ENCODE results near the gene CYGB.
A peak's percentile ranks its signal among the peaks of the same experiment; 100 is the strongest.

Gene CYGB

GRCh38 chr17:76537578-76538280 lies at the start of gene CYGB:
Gene CYGB, minus strand, starts transcription at chr17:76537709. Its CDS starts 167 bp downstream, at chr17:76537542.
- DNase-seq = no peak

- no peak for DNase-seq
These were observed 49.4 kb upstream of the CYGB start for GRCh38 chr17:76586741-76587487.

- peak; percentile 48 to 56 for DNase-seq
These were observed 48.4 kb upstream of the CYGB start, which contains the start of gene ST6GALNAC2 for GRCh38 chr17:76585649-76586593. Gene ST6GALNAC2, minus strand, starts transcription at chr17:76585860. Its CDS starts 52 bp downstream, at chr17:76585808.

- no peak for DNase-seq
These were observed 47.6 kb upstream of the CYGB start for GRCh38 chr17:76585033-76585648.

- no peak for DNase-seq
These were observed 47.0 kb upstream of the CYGB start for GRCh38 chr17:76584427-76585032.

- no peak for DNase-seq
These were observed 45.2 kb upstream of the CYGB start for GRCh38 chr17:76582660-76583059.

GRCh38 chr17:76581515-76581914 lies 44.0 kb upstream of the CYGB start:
- no peak for DNase-seq

GRCh38 chr17:76579281-76579680 lies 41.8 kb upstream of the CYGB start:
- no peak for DNase-seq

- DNase-seq = no peak
These were observed 40.9 kb upstream of the CYGB start for GRCh38 chr17:76578376-76578775.

GRCh38 chr17:76577876-76578275 lies 40.4 kb upstream of the CYGB start:
- no peak for DNase-seq

- DNase-seq = no peak
These were observed 38.7 kb upstream of the CYGB start for GRCh38 chr17:76576189-76576588.

- DNase-seq = no peak
These were observed 38.1 kb upstream of the CYGB start for GRCh38 chr17:76575570-76575969.

GRCh38 chr17:76574166-76574565 lies 36.7 kb upstream of the CYGB start:
- no peak for DNase-seq

- no peak for DNase-seq
These were observed 35.6 kb upstream of the CYGB start for GRCh38 chr17:76573096-76573495.

- DNase-seq = no peak
These were observed 34.8 kb upstream of the CYGB start for GRCh38 chr17:76572201-76572910.

GRCh38 chr17:76570877-76571471 lies 33.5 kb upstream of the CYGB start:
- no peak for DNase-seq

- no peak for DNase-seq
These were observed 32.9 kb upstream of the CYGB start for GRCh38 chr17:76570457-76570856.

- DNase-seq = no peak
These were observed 32.2 kb upstream of the CYGB start for GRCh38 chr17:76569607-76570279.

- DNase-seq = no peak
These were observed 31.3 kb upstream of the CYGB start for GRCh38 chr17:76568811-76569221.

- DNase-seq = peak in 1 of 2 donors; percentile 15
These were observed 30.3 kb upstream of the CYGB start for GRCh38 chr17:76567634-76568432.
